SK-N-SH (cell line): ENCODE results near the gene FSIP2. TPM values are rescaled to one million over a fixed set of nuclear protein-coding genes. Genes with fewer than 3 reads are reported as not detected.

ENCODE experiments used
- CTCF ChIA-PET: fragments of 300-600, 350-600 bp; formaldehyde crosslinking; extraction: SDS; loops from one replicate; lab custom pipeline; 2021; lab: Yijun Ruan, JAX
- POLR2A ChIA-PET: fragments of 350-600 bp; sonication (Branson Sonifier 250); formaldehyde crosslinking; extraction: SDS; loops from one replicate; lab custom pipeline; 2020; ENCODE audit warnings: antibody characterized with exemption, inconsistent platforms; lab: Yijun Ruan, JAX
- DNase-seq: peaks from one replicate; pipeline ENCODE4 v3.0.0; 2012
- H2AFZ ChIP-seq: fragments of 200-600 bp; sonication (generic); 2 replicates; pipeline ENCODE4 v1.8.1; 2016; ENCODE audit warnings: antibody characterized with exemption, mild to moderate bottlenecking, low read depth
- H3F3A ChIP-seq: fragments of 200-600 bp; sonication (generic); replicated peaks from 2 replicates; pipeline ENCODE3; 2016; ENCODE audit warnings: antibody characterized with exemption, mild to moderate bottlenecking; ENCODE audit not compliant: insufficient read depth
- H3K27ac ChIP-seq, 2 experiments: fragments of 200-500 bp in 1 of 2; fragments of 200-600 bp in 1 of 2; sonication (Bioruptor generic) in 1 of 2; sonication (generic), shearing (Covaris generic) in 1 of 2; 2 replicates each; pipeline versions ENCODE4 v1.5.1 to v1.6.1; 2014 to 2016; ENCODE audit warnings: low read depth in 2 of 2, inconsistent platforms in 1 of 2, low read length in 1 of 2, mild to moderate bottlenecking in 1 of 2, mixed read lengths in 1 of 2
- H3K27me3 ChIP-seq: fragments of 200-600 bp; sonication (generic), shearing (Covaris generic); 2 replicates; pipeline ENCODE4 v1.6.1; 2016; ENCODE audit warnings: mixed run types; ENCODE audit not compliant: insufficient read depth
- H3K36me3 ChIP-seq, 2 experiments: fragments of 200-500 bp in 1 of 2; fragments of 200-600 bp in 1 of 2; sonication (Bioruptor generic) in 1 of 2; sonication (generic) in 1 of 2; replicated peaks in 1 of 2; 2 replicates each; pipeline versions ENCODE3 to v1.5.1; 2014 to 2016; ENCODE audit warnings: low read length in 1 of 2, mild to moderate bottlenecking in 1 of 2; ENCODE audit not compliant: insufficient read depth in 2 of 2, control insufficient read depth in 1 of 2
- H3K4me1 ChIP-seq, 2 experiments: fragments of 200-500 bp in 1 of 2; fragments of 200-600 bp in 1 of 2; sonication (Bioruptor generic) in 1 of 2; sonication (generic), shearing (Covaris generic) in 1 of 2; 2 replicates each; pipeline versions ENCODE4 v1.5.1 to v1.6.1; 2014 to 2016; ENCODE audit warnings: low read depth in 1 of 2, low read length in 1 of 2, mixed run types in 1 of 2; ENCODE audit not compliant: insufficient read depth in 2 of 2, control insufficient read depth in 1 of 2
- H3K4me2 ChIP-seq: fragments of 200-600 bp; sonication (generic), shearing (Covaris generic); 2 replicates; pipeline ENCODE4 v1.6.1; 2017; ENCODE audit warnings: mixed run types
- H3K4me3 ChIP-seq, 2 experiments: fragments of 200-500 bp in 1 of 2; fragments of 200-600 bp in 1 of 2; sonication (Bioruptor generic) in 1 of 2; sonication (generic), shearing (Covaris generic) in 1 of 2; 2 replicates each; pipeline versions ENCODE4 v1.5.1 to v1.8.1; 2014 to 2016; ENCODE audit warnings: low read depth in 2 of 2, inconsistent platforms in 1 of 2, low read length in 1 of 2, mild to moderate bottlenecking in 1 of 2, mixed read lengths in 1 of 2, moderate library complexity in 1 of 2
- H3K79me2 ChIP-seq: fragments of 200-600 bp; sonication (generic); 2 replicates; pipeline ENCODE4 v1.8.1; 2017; ENCODE audit warnings: mild to moderate bottlenecking; ENCODE audit not compliant: insufficient read depth
- H3K9ac ChIP-seq: fragments of 200-600 bp; sonication (generic); 2 replicates; pipeline ENCODE4 v1.6.1; 2017; ENCODE audit warnings: mixed run types
- H3K9me2 ChIP-seq: fragments of 200-600 bp; sonication (generic); 2 replicates; pipeline ENCODE4 v1.6.1; 2017; ENCODE audit warnings: mixed run types
- H3K9me3 ChIP-seq: fragments of 200-600 bp; sonication (generic); 2 replicates; pipeline ENCODE4 v1.6.1; 2017; ENCODE audit warnings: mixed run types, mild to moderate bottlenecking, moderate library complexity
- H4K20me1 ChIP-seq: fragments of 200-600 bp; sonication (generic); 2 replicates; pipeline ENCODE4 v1.6.1; 2017; ENCODE audit warnings: mild to moderate bottlenecking, mixed run types; ENCODE audit not compliant: insufficient read depth
- CHD2 ChIP-seq: fragments of 150-350 bp; IDR thresholded peaks from 2 replicates; pipeline ENCODE4 v1.6.1; 2018; ENCODE audit warnings: low read length; ENCODE audit not compliant: partially characterized antibody
- CTCF ChIP-seq: fragments of 200-600 bp; sonication (generic); IDR thresholded peaks from 2 replicates; pipeline ENCODE4 v1.6.1; 2017; ENCODE audit warnings: antibody characterized with exemption, mild to moderate bottlenecking, moderate library complexity
- EP300 ChIP-seq, 2 experiments: IDR thresholded peaks; 2 replicates each; pipeline versions ENCODE4 v1.4.0 to v1.6.1; 2012; ENCODE audit warnings: borderline replicate concordance in 1 of 2, low read depth in 1 of 2, low read length in 1 of 2
- EZH2phosphoT487 ChIP-seq: fragments of 200-600 bp; sonication (generic); IDR thresholded peaks from 2 replicates; pipeline ENCODE4 v1.6.1; 2017; ENCODE audit warnings: low read depth, mixed run types, mild to moderate bottlenecking, antibody characterized with exemption, moderate library complexity, borderline replicate concordance
- FOSL2 ChIP-seq: IDR thresholded peaks from 2 replicates; pipeline ENCODE4 v1.4.0; 2012; ENCODE audit warnings: low read depth, mild to moderate bottlenecking, moderate library complexity, borderline replicate concordance
- FOXJ3 ChIP-seq: sonication (generic); formaldehyde crosslinking; IDR thresholded peaks from 2 replicates; pipeline ENCODE4 v1.5.1; 2020; ENCODE audit warnings: mild to moderate bottlenecking, missing genetic modification reagents
- GABPA ChIP-seq: IDR thresholded peaks from 2 replicates; pipeline ENCODE4 v1.4.0; 2012; ENCODE audit warnings: low read depth, mild to moderate bottlenecking
- MAX ChIP-seq: IDR thresholded peaks from 2 replicates; pipeline ENCODE4 v1.4.0; 2012; ENCODE audit warnings: low read depth
- MEF2A ChIP-seq: IDR thresholded peaks from 2 replicates; pipeline ENCODE4 v1.4.0; 2012; ENCODE audit warnings: low read depth, borderline replicate concordance
- MXI1 ChIP-seq: IDR thresholded peaks from 2 replicates; pipeline ENCODE4 v1.6.1; 2012; ENCODE audit warnings: mild to moderate bottlenecking, low read depth, low read length, improper control_type of control experiment
- NFIC ChIP-seq: IDR thresholded peaks from 2 replicates; pipeline ENCODE4 v1.4.0; 2012; ENCODE audit warnings: borderline replicate concordance
- NRF1 ChIP-seq: IDR thresholded peaks from 2 replicates; pipeline ENCODE4 v1.6.1; 2012; ENCODE audit warnings: low read depth, mild to moderate bottlenecking, low read length
- POLR2AphosphoS5 ChIP-seq: IDR thresholded peaks from 2 replicates; pipeline ENCODE4 v1.6.1; 2012; ENCODE audit warnings: low read depth, low read length
- RAD21 ChIP-seq: IDR thresholded peaks from 2 replicates; pipeline ENCODE4 v1.6.1; 2012; ENCODE audit warnings: mild to moderate bottlenecking, low read length
- RCOR1 ChIP-seq: fragments of 150-350 bp; IDR thresholded peaks from 2 replicates; pipeline ENCODE4 v1.6.1; 2017; ENCODE audit warnings: antibody characterized with exemption, low read length
- RFX5 ChIP-seq: IDR thresholded peaks from 2 replicates; pipeline ENCODE4 v1.6.1; 2012; ENCODE audit warnings: mild to moderate bottlenecking, improper control_type of control experiment, low read length
- SIN3A ChIP-seq: IDR thresholded peaks from 2 replicates; pipeline ENCODE4 v1.6.1; 2012; ENCODE audit warnings: low read depth, mild to moderate bottlenecking, low read length, moderate library complexity, borderline replicate concordance
- SMC3 ChIP-seq: IDR thresholded peaks from 2 replicates; pipeline ENCODE4 v1.6.1; 2012; ENCODE audit warnings: low read depth, low read length, improper control_type of control experiment
- TEAD4 ChIP-seq: IDR thresholded peaks from 2 replicates; pipeline ENCODE4 v1.4.0; 2012; ENCODE audit warnings: mild to moderate bottlenecking, borderline replicate concordance; ENCODE audit not compliant: insufficient read depth
- USF1 ChIP-seq: IDR thresholded peaks from 2 replicates; pipeline ENCODE4 v1.4.0; 2012; ENCODE audit warnings: low read depth, borderline replicate concordance
- USF2 ChIP-seq: fragments of 150-350 bp; IDR thresholded peaks from 2 replicates; pipeline ENCODE4 v1.6.1; 2017; ENCODE audit warnings: antibody characterized with exemption, low read length, low read depth, borderline replicate concordance
- ZBTB33 ChIP-seq: IDR thresholded peaks from 2 replicates; pipeline ENCODE4 v1.4.0; 2012; ENCODE audit warnings: low read depth, borderline replicate concordance
- WGBS: methylation state at CpG from one replicate; pipeline ENCODE4 v1.1.6; 2017; ENCODE audit warnings: low lambda C conversion rate; 5-methylcytosine and 5-hydroxymethylcytosine counted together
- polyA plus RNA-seq, 3 experiments: library from polyadenylated mRNA; depleted of rRNA; stranded (reverse); fragments of >200 nt; gene quantifications; 2 replicates each; pipeline ENCODE4 v1.2.3, GENCODE V29; 2012

The FSIP2 gene
- polyA plus RNA-seq, 1 of the 3 experiments (the other 2 are of a cell fraction) = not detected

GRCh38 chr2:185807351-185807750 is 68.7 kb downstream of the FSIP2 start:
- ChIA-PET POLR2A (no interaction called here), CTCF (no interaction called here)
- Histone ChIP-seq H3K79me2 (no peaks in the 10 kb centered on the region), H3K9ac (no peak overlapping the region), H3K4me2 (no peak overlapping the region), H3K4me3 (no peak overlapping the region), H4K20me1 (no peaks in the 10 kb centered on the region), H2AFZ (no peak overlapping the region), H3F3A (no peaks in the 10 kb centered on the region), H3K9me2 (no peaks in the 10 kb centered on the region), H3K9me3 (no peaks in the 10 kb centered on the region), H3K27me3 (no peaks in the 10 kb centered on the region), H3K4me1 (no peaks in the 10 kb centered on the region), H3K27ac (no peak overlapping the region), H3K36me3 (no peaks in the 10 kb centered on the region)
- DNase-seq = no peak
- WGBS = 58% methylated on average over 1 of the region's 1 CpG
- no peak for TF ChIP-seq FOSL2
- TF ChIP-seq FOXJ3 (CRISPR knock-in tag) = no peak
- no peak for TF ChIP-seq RFX5
- TF ChIP-seq RAD21 = no peak
- no peak for TF ChIP-seq SMC3
- no peak for TF ChIP-seq CTCF
- no peak for TF ChIP-seq NFIC
- TF ChIP-seq GABPA = no peak
- no peak for TF ChIP-seq EP300 (IDR thresholded peaks at IDR 0.05; ENCODE audit: borderline replicate concordance in 1 of 2, low read depth in 1 of 2, low read length in 1 of 2)
- no peak for TF ChIP-seq POLR2AphosphoS5
- no peak for TF ChIP-seq SIN3A

GRCh38 chr2:185811580-185811979 is 73.0 kb downstream of the FSIP2 start:
- H3K9me2 ChIP-seq = no peaks in the 10 kb centered on the region
- ChIA-PET CTCF (no interaction called here), POLR2A (no interaction called here)
- DNase-seq = no peak
- no peak overlapping the region for H3K4me2 ChIP-seq
- no peak for TF ChIP-seq USF1
- TF ChIP-seq SMC3 = no peak
- TF ChIP-seq NRF1 = no peak
- no peak for TF ChIP-seq SIN3A
- TF ChIP-seq TEAD4 = no peak
- TF ChIP-seq EP300 (IDR thresholded peaks at IDR 0.05; ENCODE audit: borderline replicate concordance in 1 of 2, low read depth in 1 of 2, low read length in 1 of 2) = no peak
- no peak for TF ChIP-seq CHD2
- no peak for TF ChIP-seq FOSL2
- no peak for TF ChIP-seq RCOR1
- TF ChIP-seq MXI1 = no peak
- TF ChIP-seq FOXJ3 (CRISPR knock-in tag) = no peak
- TF ChIP-seq ZBTB33 = no peak
- no peak for TF ChIP-seq USF2
- no peak for TF ChIP-seq MAX
- TF ChIP-seq EZH2phosphoT487 = no peak
- TF ChIP-seq MEF2A = no peak
- H3K4me1 ChIP-seq = no peaks in the 10 kb centered on the region
- no peaks in the 10 kb centered on the region for H4K20me1 ChIP-seq
- H2AFZ ChIP-seq = no peak overlapping the region
- H3F3A ChIP-seq = no peaks in the 10 kb centered on the region
- WGBS = 100% methylated on average over 2 of the region's 2 CpGs
- no peak overlapping the region for H3K4me3 ChIP-seq
- no peaks in the 10 kb centered on the region for H3K79me2 ChIP-seq
- H3K27me3 ChIP-seq = no peaks in the 10 kb centered on the region
- no peaks in the 10 kb centered on the region for H3K9me3 ChIP-seq
- no peak overlapping the region for H3K9ac ChIP-seq
- H3K36me3 ChIP-seq = no peaks in the 10 kb centered on the region
- H3K27ac ChIP-seq = no peak overlapping the region
